H4 (cell line): ENCODE data around the gene MLF1. TPM values are rescaled to one million over a fixed set of nuclear protein-coding genes. Genes with fewer than 3 reads are reported as not detected.

Experiments used
- DNase-seq: peaks from one replicate; pipeline ENCODE4 v3.0.0-alpha.2; 2015; ENCODE audit warnings: low spot score
- total RNA-seq: library from RNA; depleted of rRNA; stranded (reverse); fragments of >200 nt; shearing (Covaris generic); gene quantifications from 2 replicates; pipeline ENCODE4 v1.2.3, GENCODE V29; 2014; rRNA removed

Gene MLF1
- total RNA-seq, 1 experiment from 2014 or later, result 32.8 TPM

DNA sequence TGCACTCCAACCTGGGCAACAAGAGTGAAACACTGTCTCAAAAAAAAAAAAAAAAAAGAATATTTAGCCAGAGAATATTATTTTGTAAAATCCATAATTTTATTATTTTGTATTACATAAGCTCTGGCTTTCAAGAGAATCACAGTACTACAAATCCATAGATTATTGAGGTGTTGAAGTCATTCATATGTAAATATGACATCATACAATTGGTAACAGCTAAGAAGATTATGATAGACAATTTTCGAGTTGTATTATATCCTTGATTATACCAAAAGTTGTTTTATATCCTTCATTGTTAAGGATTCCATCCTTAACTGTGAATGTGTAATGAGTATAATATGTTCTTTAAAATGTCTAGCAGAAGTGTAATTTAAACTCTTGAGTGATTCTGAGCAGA is 3.7 kb downstream of the MLF1 start:
- no peak for DNase-seq

DNA sequence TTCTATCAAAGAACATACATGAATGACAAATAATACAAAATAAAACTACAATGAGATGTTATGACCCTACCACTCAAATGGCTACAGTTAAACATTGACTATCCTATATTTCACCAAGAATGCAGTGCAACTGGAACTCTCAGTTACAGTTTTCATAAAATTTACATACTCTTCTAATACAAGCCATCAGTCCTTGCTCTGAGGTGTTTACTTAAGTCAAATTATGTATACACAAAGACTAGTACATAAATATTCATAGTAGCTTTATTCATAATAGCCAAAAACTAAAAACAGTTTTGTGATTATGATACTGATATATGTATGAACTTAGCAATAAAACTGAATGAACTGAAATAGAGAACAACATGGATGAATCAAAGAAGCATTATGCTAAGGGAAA is 19.2 kb downstream of the MLF1 start:
- DNase-seq, result no peak

DNA sequence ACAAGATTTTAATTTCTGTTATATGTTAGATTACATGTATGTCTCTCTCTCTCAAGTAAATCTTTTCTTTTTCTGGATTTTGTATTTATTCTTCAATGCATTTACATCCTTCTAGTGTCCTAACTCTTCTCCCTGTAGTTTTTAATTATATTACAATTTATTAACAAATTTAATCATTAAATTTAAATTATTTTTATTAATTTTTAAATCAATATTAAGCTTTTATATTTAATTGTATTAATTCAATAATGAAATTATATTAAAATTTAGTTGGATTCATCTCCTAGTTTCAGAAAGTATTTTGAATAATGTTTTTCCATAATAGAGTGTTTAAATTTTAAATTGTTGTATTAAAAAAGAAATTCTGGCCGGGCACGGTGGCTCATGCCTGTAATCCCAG is 29.8 kb downstream of the MLF1 start:
- no peak for DNase-seq

DNA sequence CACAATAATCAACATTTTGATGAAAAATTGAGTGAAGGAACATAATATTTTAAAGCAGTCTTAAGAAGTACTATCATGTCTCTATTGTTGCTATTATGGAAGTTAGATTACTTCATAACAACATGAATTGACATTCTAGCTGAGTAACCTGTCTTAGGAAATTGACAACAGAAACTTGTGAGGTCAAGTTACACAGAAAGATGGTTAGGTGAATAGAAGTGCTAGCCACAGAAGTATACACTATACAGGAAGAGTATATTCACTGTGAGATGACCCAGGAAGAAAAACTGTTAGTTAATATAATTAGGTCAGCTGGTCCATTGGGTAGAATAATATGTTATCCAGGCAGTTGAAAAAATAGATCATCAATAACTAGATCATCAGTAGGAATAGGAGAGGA is 31.2 kb downstream of the MLF1 start:
- no peak for DNase-seq

DNA sequence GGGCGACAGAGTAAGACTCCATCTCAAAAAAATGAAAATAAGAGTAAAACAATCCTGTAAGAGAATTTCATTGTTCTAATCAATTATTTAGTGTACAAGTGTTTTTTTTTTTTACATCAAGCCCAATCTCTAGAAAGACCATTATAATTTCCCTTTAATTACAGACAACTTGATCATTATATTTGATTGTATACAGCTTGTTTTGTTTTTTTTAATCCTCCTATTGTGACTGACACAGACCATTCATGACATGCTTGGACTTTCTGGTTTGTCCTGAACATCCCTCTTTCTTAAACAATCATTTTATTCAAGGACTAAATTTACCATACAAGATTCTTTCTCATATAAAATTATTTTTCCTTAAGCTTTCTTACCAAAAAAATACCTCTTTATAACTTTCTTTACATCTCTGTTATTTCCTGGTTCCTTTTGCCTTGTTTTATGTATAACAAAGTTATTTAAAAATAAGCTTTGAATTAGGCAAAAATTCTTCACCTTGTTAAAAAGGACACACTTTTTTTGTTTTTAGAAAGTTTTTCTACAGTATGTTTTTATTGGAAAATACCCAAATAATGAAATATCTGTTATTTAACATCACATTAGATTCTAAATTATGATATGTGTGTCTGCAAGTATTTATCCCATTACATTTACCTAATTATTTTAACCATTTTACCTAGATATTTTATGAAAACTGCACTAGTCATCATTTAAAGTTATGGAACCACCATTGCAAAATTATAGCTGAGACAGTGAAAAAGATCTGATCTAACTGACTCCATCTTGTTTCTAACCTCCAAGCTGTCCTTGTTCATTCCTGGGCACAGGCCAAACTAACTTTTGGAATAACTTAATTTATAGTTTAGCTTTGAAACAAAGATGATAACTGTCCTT is 47.2 kb downstream of the MLF1 start:
- DNase-seq, result no peak

DNA sequence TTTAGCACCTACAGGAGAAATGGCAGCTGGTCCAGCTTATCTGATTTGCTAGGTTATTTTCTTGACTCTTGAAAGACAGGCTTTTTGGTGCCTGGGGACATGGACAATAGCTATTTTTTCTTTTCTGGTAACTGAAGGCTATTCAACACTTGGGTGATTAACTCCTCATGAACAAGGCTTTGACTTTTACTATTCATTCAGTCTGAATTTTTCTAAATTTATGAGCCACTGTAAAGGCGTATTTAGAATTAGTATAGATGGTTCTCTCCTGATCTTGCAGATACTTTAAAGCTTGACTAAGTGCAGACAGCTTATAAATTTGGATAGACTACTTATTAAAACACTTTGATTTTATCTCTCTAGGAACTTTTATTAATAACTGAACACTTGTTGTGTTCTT is 54.9 kb downstream of the MLF1 start:
- DNase-seq, result no peak

DNA sequence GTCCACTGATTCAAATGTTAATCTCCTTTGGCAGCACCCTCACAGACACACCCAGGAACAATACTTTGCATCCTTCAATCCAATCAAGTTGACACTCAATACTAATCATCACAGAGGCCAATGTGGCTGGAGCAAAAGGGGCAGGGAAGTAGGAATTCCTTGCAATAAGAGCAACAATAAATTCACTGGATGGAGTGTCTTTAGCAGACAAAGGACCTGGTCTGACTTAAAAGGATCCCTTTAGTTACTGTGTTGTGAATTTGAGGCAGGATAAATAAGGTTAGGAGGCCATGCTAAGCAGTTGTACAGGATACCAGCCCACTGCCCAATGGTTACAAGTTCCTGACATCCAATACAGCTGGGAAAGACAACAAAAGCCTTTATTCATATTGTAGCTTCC is 61.0 kb downstream of the MLF1 start:
- no peak for DNase-seq

DNA sequence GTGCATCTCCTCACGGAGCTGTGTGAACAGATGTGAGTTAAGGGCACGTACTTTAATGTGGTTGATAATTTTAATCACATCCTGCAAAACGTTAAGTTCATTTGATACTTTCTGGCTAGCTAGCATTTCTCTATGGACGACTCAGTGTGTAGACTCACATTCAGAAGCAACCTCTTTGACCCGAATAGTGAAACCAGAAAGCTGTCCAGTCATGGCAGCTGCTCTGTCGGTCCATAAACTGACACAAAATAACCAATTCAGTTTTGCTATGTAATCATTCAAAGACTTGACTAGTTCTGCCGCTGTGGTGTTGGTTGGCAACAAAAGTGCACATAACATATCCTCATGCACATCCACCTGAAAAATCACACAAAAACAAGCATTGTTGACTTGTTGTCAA is 69.7 kb downstream of the MLF1 start:
- DNase-seq, result no peak

DNA sequence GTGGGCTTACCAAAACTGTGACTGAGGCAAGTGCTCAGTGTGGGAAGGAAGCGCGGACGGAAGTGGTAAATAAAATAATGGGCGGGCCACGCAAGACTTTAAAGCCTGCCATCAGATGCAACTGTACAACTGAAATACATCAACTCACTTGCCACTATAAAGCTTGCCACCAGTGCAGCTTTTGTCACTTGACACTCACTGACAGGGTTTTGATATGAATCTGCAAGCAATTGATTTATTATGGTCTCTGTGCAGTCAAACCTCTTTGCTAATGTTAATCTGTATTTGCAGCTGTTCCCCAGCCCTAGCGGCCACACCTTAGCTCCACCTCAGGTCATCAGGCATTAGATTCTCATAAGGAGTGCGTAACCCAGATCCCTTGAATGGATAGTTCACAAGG is 71.0 kb downstream of the MLF1 start:
- DNase-seq, result no peak

DNA sequence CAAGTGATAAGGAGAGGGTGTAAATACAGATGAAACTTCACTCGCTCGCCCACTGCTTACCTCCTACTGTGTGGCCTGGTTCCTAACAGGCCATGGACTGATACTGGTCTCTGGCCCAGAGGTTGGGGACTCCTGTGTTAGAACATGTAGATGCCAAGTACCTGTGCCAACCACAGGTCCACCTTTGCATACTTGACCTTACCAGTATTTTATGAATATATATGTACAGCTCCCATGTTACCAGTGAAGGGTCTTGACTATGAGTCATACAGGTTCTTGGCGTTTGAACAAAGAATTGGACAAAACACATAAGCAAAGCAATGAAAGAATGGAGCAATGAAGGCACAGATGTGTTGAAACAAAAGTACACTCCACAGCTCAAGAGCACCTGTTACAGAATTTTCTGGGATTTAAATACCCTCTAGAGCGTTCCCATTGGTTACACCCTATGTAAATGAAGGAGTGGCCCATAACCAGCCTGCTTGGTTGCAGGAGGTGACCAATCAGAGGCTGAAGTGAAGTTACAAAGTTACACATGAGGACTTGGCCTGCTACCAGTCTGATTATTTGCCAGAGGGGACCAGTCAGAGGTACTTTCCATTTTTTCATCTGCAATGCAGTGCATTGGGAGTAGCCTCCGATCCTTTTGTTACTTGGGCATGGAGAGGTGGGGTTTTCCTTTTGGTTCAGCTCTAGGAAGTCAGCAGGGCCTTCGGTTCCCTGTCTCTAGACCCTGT is 71.6 kb downstream of the MLF1 start:
- no peak for DNase-seq

DNA sequence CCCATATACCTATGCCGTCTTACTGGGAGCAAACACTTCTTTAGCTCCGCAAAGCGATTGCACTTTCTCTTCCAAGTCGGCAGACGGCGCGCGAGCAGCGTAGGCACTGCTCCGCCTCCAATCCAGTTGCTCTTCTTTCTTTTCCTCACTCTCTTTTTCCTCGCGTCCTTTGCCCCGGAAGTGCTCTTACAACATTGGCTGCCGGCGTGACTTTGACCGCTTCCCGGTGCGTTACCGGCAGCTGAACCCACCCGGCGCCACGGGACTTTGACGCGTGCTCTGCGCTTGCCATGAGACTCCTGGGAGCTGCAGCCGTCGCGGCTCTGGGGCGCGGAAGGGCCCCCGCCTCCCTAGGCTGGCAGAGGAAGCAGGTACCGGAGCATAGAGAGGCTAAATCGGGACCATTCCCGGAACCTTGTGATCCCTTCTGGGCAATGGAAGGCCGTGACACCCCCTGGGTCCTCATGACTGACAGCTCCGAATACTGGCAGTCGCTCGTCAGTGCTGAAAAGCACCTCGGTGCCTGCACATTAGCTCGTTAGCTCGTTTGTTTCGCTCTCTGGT is 73.4 kb downstream of the MLF1 start, which contains the start of gene GFM1:
Gene GFM1 (plus strand): TSS at position 183 of the 564 bp plus-strand sequence. CDS start 108 bp downstream, at position 291.
- peak; percentile 99 for DNase-seq

DNA sequence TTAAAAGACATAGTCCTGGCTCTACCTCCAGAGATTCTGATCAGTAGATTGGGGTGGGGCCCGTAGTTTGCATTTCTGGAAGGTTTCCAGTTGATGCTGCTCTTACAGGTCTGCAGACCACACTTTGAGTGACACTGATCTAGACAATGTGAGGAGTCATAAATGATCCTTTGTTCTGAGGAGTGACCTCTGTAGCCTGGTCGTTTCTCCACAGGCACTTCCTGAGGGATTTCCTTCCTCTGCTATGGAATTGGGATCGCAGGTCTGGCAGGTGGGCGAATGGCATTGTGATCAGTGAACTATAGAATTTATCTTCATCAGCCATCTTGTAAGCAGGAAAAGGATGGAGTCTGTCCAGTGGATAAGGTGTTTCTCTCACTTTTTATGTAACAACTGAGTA is 78.8 kb downstream of the MLF1 start:
- DNase-seq, result no peak

DNA sequence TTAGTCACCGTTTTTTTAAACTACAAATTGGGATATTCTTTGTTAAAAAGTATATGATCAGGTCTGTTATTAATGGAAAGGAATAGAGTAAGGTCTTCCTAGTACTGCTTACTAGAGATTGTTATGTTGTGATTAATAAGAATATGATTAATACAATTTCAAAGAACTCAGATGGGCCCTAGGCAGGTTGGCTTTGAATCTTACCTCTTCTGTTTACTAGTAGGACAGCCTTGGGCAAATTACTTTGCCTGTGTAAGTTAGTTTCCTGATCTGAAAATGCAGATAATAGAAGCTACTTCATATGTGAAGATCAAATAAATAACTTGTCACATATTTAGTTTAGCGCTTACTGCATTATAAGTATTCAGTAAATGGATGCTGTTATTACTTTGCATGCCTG is 80.2 kb downstream of the MLF1 start:
- no peak for DNase-seq

DNA sequence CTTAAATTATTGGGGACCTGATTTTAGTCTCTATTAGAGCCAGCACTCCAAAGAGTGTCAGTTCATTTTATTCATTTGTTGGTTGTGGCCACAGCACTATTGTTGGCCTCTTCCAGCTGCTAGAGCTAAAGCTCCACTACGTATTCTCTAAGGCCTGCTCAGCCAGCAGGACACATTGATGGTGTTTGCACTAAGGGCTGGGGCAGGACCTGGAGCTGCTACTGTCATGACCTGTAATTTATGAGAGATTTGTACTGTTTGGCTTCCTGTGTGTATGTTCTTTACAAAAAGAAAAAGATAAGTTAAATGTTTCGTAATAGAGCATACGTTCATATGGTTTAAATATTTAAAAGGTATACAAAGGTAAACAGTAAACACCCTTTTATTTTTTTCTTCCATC is 81.5 kb downstream of the MLF1 start:
- DNase-seq, result no peak

Other genes with a start within 250 kb of the MLF1 start
- gene GFM1, start 73.3 kb downstream of the MLF1 start, total RNA-seq, result 50.3 and 58.0 TPM in 2 replicates
- 35.4 and 39.6 TPM in 2 replicates for gene LXN, start 101.5 kb downstream of the MLF1 start, total RNA-seq
- not detected in 2 replicates for gene RARRES1, start 161.3 kb downstream of the MLF1 start, total RNA-seq
- 169 and 173 TPM in 2 replicates for gene MFSD1, start 230.9 kb downstream of the MLF1 start, total RNA-seq